ENCODE measurements around the gene MAPK1.
"Not testable (repeated sequence)": the region's sequence is repeated elsewhere in the genome, so short reads cannot be mapped to it uniquely, and the experiment has no call there.

Gene MAPK1

DNA sequence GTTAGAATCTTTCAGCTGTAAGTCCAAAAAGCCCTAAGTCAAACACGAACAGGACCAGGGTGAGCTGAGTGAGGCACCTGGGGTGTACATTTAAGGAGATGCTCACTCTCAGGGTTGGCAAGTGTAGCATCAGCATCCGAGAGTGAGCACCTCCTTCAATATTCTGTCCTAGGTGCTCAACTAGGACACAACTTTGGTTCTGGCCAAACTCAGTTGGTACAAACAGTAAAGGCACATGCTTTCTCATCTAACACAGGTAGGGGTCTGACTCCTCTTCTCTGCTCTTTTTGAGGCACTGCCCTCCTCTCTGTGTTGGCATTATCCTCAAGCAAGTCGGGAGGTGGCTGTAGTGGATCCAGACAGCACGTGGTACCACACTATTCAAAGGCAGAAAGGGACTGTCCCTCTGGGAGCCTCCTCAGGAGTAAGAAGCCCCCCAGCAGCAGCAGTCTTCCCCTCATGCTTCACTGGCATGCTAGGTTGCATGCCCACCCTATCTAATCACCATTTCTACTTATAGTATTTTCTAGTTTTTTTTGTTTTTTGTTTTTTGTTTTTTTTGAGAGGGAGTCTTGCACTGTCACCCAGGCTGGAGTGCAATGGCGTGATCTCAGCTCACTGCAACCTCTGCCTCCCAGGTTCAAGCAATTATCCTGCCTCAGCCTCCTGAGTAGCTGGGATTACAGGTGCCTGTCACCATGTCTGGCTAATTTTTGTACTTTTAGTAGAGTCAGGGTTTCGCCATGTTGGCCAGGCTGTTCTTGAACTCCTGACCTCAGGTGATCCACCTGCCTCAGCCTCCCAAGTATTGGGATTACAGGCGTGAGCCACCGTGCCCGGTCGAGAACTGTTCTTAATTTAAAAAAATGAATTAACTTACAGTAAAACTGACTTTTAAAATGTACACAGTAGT is 14.7 kb upstream of the MAPK1 start:
- DNase-seq, result no peak

DNA sequence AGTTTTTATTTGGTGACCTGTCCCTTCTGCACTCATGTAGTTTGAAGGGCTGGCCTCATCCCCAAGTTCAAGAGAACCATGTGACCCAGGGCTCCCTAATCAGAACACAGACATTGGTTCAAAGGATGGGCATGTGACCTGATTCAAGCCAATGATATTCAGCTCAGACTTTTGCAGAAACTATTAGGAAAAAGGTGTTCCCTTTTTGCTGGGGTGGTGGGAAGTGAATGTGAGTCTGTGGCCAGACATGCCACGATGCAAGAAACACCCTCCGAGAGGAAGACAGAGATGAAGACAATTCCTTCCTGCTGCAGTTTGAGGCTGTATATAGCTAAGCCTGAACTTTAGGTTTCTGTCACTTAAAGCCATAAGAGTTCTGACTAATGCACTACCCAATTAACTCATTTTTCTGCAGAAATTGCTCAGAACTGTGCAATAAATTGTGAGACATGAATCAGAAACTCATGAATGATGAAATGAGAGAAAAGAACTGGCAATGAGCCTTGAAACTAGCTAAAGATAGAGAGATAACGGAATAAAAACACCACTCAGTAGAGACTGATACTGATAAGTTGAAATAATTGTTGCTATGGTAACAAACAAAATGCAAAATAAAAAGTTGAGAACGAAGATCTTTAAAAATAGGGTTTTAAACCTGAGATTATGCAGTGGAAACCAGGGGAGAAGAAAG is 9.2 kb upstream of the MAPK1 start:
- DNase-seq, result peak; percentile 25 to 61 (median 52)

DNA sequence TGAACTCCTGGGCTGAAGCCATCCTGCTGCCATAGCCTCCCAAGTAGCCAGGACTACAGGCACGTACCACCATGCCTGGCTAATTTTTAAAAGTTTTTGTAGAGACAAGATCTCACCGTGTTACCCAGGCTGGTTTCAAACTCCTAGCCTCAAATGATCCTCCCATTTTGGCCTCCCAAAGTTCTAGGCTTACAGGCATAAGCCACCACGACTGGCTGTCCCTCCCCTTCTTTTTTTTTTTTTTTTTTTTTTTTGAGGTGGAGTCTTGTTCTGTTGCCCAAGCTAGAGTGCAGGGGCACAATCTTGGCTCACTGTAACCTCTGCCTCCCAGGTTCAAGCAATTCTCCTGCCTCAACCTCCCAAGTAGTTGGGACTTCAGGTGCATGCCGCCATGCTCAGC is 7.5 kb upstream of the MAPK1 start:
- not testable (repeated sequence) for DNase-seq

DNA sequence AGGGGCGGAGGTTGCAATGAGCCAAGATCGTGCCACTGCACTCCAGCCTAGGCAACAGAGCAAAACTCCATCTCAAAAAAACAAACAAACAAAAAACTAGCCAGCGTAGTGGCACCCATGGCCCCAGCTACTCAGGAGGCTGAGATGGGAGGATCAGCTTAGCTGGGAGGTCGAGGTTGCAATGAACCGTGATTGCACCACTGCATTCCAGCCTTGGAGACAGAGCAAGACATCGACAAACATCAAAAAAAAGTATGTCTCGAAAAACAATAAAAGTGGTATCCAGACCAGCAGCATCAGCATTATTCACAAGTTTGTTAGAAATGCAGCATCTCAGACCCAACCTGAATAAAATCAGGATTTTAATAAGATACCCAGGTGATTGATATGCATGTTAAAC is 6.2 kb upstream of the MAPK1 start:
- no peak for DNase-seq

DNA sequence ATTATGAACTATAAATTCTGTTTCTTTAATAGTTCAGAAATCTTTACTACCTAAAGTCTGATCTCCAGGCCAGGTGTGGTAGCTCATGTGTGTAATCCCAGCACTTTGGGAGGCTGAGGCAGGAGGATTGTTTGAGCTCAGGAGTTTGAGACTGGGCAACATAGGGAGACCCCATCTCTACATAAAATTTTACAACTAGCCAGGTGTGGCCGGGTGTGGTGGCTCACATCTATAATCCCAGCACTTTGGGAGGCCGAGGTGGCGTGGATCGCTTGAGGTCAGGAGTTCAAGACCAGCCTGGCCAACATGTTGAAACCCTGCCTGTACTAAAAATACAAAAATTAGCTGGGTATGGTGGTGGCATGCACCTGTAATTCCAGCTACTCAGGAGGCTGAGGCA is 5.3 kb upstream of the MAPK1 start:
- not testable (repeated sequence) for DNase-seq

DNA sequence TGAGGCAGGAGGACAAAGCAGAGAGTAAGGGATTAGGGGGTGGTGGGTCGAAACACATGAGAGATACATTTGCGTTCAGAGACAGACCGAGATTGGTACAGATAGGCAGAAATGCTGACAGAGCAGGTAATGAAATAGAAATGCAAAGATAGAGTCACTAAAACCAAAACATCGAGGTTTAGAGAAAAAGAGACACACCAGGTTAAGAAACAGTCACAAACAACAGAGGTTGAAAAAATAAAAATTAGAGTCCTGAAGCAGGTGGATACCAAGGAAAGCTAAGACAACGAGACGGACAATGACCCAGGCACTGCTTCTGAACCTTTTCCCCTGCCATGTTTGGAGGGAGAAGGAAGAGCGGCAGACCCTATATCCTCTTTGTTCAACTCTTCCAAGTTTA is 1.2 kb upstream of the MAPK1 start:
- DNase-seq, result no peak

DNA sequence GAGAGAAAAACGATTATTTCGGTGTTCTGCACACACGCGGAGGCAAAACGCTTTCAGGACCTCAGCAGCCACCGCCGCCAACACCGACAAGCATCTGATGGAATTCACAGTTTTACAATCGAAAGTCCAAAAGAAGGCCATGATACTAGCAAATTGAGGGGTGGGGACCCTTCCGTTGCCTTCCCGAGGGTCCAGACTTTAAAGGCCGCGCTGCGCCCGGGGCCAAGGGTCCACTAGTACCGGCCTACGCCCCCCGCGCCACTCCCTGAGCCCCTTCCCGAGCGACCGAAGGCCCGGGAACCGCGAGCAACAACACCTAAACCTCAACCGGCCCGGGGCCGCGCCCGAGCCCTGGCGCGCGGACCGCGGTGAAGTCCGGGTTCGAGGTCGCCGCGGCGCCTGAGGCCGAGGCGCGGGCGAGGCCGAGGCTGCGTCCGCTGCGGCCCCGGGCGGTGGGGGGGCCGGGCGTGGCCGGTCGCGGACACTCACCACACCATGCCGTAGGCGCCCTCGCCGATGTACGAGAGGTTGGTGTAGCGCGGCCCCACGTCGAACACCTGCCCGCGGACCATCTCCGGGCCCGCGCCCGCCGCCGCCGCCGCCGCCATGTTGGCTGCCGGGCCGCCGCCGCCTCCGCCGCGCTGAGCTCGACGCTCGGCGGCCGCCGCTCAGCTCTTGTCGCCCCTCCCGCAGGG is 465 bp downstream of the MAPK1 start:
- DNase-seq, result peak in 3 of 4 experiments; percentile 13 to 39 (median 21)

DNA sequence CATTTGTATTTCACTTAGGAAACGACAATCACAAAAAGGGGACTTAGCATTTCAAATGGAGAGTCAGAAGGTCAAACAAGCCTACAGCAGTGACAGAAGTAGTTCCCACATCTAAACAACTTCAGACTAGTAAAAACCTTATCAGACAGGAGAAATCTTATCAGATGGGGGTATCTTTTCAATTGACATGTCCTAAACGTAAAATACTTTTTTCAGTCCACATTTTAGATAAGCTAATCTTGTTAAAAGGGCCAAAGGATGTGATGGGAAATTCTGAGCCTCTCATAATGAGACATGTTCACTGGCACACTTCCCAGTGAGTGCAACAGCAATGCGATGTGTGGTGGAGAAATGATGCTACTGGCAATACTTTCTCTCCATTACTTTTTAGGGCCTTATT is 2.4 kb downstream of the MAPK1 start:
- DNase-seq, result peak; percentile 16 to 41 (median 29)

DNA sequence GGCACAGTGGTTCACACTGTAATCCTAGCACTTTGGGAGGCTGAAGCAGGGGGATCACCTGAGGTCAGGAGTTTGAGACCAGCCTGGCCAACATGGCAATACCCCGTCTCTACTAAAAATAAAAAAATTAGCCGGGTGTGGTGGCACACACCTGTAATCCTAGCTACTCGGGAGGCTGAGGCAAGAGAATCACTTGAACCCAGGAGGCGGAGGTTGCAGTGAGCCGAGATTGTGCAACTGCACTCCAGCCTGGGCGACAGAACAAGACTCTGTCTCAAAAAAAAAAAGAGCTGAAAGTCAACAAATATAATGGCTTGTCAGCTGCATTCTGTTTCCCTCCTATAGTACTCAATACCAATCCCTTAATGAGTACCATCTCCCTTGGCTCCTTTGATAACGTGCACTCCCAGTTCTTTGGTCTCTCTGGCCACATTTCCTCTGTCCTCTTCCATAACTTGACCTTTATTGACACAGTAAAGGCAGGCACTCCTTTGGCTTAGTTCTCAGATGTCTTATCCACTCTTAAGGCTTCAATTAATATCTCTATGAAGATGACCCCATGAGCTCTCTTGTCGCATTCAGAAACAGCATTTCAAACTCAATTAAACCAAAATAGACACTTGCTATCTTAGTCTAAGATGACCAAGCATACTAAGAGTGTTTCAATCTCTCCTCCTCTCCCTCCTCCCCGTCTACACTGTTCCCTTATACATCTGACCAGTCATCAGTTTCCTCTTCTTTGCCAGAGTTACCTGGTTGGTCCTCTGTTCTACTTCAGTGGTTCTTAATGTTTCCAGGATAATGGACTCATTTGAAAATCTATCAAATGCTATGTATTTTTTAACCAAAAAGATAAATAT is 4.8 kb downstream of the MAPK1 start:
- DNase-seq, result no peak

DNA sequence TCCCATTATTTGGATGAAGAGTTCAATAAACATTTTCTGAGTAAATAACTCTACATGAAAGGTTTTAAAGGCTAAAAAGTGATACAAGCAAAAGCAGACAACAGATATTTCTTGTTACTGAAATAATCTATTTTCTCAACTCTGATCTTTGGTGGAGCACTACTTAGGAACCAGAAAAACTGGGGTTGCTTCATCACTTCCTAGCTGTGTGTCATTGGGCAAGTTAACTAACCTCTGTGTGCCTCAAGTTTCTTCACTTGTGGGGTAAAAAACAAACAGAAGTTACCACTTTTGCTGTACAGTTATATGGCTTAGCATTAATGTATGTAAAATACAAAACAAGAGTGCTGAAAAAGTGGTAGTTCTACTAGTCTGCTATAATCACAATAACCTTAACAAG is 5.6 kb downstream of the MAPK1 start:
- peak; percentile 31 to 67 (median 56) for DNase-seq

DNA sequence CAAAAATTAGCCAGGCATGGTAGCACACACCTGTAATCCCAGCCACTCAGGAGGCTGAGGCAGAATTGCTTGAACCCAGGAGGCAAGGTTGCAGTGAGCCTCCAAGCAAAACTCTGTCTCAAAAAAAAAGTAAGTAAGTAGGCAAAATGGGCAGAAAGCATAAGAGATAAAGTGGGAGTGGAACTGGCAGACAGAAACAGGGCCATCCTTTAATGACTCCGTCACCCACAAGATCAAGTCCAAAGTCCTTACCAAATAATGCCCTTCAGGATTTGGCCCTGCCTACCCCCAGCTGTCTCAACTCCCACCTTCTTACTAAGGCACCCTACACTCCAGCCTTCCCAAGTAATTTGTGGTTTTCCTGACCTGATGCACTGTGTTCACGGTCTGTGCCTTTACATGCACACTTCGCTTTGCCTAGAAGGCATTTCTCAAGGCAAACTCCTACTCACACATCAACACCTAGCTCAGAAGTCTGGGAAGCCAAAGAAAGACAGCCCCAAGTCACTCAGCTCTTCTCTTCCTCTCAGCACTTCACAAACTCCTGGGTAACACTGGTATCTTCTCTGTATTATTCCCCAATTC is 6.1 kb downstream of the MAPK1 start:
- DNase-seq, result no peak

DNA sequence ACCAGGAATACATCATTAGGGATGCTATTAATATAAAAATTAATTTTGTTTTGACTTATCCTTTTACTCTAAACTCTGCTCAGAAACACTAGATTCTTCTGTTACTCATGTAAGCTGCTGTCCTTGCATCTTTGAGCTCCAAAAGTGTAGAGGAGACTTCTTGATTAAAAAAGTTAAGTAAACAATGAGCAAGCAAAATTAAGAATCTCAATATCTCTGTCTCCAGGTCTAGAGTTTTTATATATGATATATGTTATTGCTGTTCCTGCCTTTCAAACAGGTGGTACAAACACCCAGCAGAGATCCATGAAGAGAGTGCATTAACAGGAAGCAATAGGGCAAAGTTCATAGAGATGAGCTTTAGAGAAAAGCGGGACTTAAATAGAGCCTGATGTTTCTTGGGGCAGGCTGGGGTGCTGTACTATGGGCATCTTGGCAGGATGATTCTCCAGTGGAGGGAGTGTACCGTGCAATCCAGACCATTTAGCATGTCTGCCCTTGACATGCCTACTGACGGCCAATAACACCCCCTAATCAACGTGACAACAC is 6.9 kb downstream of the MAPK1 start:
- no peak for DNase-seq

DNA sequence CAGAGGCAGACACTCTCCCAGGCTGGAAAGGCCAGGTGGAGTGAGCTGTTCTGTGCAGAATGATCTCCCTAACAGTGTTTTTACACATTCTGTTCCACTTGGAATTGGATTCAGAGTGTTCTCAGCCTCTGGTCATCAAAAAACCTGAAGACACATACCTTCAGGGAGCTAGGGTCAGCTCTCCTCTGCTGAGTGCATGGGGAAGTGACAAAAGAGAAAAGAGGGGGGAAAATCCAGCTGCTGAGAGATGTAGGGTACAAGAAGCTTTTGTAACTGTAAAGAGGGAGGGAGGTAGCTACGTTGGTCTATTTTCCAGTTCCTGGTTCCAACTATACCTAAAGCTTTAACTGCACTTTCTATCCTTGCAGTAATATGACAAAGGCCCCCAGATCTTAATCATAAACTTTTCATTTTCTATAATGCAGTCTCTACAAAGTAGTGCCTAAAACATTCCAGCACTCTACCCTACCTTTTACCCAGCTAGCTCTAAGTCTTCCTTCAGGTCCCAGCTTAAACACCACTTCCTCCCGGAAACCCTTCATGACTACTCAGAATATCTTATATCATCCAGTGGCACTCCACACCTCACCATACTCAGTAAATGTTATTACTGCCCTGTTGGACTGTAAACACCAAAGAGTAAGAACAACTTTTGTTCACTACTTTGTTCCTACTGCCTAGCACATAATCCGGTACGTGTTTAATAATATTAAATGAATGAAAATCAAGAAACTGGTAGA is 9.2 kb downstream of the MAPK1 start:
- DNase-seq, result no peak

DNA sequence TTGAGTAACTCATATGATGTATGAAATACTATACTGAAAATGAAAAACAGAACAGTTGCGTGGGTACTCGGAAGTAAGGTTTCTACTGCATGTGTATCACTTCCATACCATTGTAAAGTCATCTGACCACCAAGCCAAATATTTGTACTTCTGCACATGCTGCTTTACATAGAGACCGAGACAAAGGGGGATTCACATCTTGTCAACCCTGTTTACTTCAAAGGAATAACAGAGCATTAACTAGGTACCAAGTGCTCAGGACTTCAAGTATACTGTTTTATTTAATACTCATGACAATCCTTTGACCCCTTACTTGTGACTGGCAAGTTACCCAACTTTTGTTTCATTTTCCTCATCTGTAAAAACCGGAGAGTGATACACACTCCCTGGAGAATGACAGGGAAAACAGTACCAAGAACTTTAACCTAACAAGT is 9.9 kb downstream of the MAPK1 start:
- DNase-seq, result peak; percentile 12 to 57 (median 46)

DNA sequence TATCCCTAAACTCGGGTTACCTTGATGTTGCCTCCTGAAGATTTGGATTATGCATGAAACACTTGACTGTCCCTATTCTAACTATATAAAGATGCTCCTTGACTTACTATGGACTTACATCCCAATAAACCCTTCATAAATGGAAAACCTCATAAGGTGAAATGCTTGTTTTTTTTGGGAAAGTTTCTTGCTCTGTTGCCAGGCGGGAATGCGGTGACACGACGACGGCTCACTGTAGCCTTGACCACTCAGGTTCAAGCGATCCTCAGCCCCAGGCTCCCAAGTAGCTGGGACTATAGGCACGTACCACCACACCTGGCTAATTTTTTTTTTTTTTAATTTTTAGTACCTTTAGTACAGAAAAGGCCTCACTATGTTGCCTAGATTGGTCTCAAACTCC is 10.6 kb downstream of the MAPK1 start:
- DNase-seq, result no peak

DNA sequence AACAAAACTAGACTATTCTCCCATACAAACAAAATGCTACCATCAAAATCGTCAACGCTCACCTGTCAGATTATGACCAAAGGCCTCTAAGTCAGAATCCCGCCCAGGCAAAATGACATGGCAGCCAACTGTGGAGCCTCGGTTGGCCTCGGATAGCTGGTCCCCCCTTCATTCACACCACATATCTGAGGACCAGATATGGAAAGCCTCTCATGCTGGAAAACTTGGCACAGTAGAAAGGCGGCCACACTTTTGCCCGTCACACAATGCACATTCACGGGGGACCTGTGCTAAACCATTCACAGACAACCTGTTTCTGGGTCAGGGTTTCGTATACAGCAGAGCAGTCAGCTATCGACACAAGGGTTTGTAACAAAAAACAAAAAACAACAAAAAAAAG is 11.2 kb downstream of the MAPK1 start:
- DNase-seq, result no peak

DNA sequence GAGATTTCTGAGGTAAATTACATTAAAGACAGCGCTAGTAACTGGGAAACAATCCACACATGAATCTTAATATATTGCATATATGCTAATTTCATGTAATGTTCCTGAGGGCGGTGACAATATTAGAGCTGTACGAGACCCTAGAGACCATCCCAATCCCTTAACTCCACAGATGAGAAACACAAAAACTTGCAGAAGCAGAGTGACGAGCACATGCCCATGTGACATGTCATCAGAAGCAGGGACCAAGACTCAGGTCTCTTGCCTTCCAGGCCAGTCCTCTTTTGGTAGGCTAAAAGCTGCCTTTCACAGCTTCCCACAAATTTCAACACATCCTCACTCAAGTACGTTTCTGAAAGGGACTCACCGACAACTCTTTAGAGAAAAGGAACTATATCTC is 11.8 kb downstream of the MAPK1 start:
- peak; percentile 57 to 78 (median 66) for DNase-seq

DNA sequence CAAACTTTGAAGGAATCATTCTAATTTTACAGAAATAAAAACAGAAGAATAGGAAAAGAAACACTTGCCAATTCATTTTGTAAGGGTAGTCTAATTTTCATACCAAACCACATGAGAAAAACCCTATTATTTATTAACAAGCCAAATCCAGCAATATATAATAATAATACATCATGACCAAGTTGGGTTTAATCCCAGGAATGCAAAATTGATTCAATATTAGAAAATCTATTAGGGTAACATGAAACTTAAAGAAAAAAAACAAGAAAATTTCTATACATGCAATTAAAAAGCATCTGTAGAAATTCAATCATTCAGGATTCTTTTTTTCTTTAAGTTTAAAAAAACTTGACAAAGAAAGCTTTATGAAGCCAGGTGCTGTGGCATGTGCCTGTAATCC is 16.8 kb downstream of the MAPK1 start:
- DNase-seq, result no peak

DNA sequence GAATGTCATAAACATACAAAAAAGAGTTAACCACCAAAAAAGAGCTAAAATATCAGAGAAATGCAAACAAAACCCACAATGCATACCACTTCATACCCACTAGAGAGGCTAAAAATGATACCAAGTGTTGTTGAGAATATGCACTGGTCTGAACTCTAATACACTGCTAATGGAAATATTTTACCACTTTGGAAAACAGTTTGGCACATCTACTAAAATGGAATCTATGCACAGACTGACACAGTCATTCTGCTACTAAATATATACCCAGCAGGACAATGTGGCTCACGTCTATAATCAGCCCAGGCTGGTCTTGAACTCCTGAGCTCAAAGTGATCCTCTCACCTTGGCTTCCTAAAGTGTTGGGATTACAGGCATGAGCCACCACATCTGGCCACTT is 18.0 kb downstream of the MAPK1 start:
- no peak for DNase-seq

DNA sequence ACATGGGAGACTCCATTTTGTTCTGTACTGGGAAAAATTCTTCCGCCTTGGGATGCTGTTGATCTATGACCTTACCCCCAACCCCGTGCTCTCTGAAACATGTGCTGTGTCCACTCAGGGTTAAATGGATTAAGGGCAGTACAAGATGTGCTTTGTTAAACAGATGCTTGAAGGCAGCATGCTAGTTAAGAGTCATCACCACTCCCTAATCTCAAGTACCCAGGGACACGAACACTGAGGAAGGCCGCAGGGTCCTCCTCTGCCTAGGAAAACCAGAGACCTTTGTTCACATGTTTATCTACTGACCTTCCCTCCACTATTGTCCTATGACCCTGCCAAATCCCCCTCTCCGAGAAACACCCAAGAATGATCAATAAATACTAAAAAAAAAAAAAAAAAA is 19.4 kb downstream of the MAPK1 start:
- not testable (repeated sequence) for DNase-seq
